GM21423 (cell line): Measurements from ENCODE around the gene BLTP3B.
"Not testable (repeated sequence)": the region's sequence is repeated elsewhere in the genome, so short reads cannot be mapped to it uniquely, and the experiment has no call there.

ENCODE experiments used
- ATAC-seq: cut with Tn5 transposase; IDR thresholded peaks from one replicate; pipeline ENCODE4 v1.9.1; 2021; ENCODE audit warnings: mild to moderate bottlenecking, moderate library complexity; ENCODE audit not compliant: unreplicated experiment

Gene BLTP3B

GRCh38 chr12:100142851-100143559 is at the start of gene BLTP3B:
BLTP3B (minus strand) TSS chr12:100142874; CDS start chr12:100142635, 239 bp downstream.
- ATAC-seq, result peak; percentile 70

GRCh38 chr12:100189636-100190394 is 47.1 kb upstream of the BLTP3B start:
- no peak for ATAC-seq

GRCh38 chr12:100188888-100189635 is 46.4 kb upstream of the BLTP3B start:
- ATAC-seq, result not testable (repeated sequence)

- no peak for ATAC-seq
Observed at GRCh38 chr12:100187857-100188519, 45.3 kb upstream of the BLTP3B start.

GRCh38 chr12:100187068-100187467 is 44.4 kb upstream of the BLTP3B start:
- ATAC-seq, result no peak

GRCh38 chr12:100186071-100186470 is 43.4 kb upstream of the BLTP3B start:
- no peak for ATAC-seq

GRCh38 chr12:100185361-100185894 is 42.8 kb upstream of the BLTP3B start:
- ATAC-seq, result peak; percentile 78

GRCh38 chr12:100184549-100185145 is 42.0 kb upstream of the BLTP3B start:
- no peak for ATAC-seq

GRCh38 chr12:100179252-100179651 is 36.6 kb upstream of the BLTP3B start:
- no peak for ATAC-seq

- not testable (repeated sequence) for ATAC-seq
Observed at GRCh38 chr12:100176493-100176892, 33.8 kb upstream of the BLTP3B start.

GRCh38 chr12:100174495-100174894 is 31.8 kb upstream of the BLTP3B start:
- no peak for ATAC-seq

- no peak for ATAC-seq
Observed at GRCh38 chr12:100173111-100173510, 30.4 kb upstream of the BLTP3B start.

GRCh38 chr12:100171248-100171647 is 28.6 kb upstream of the BLTP3B start:
- no peak for ATAC-seq

- ATAC-seq, result no peak
Observed at GRCh38 chr12:100170313-100170858, 27.7 kb upstream of the BLTP3B start.

- no peak for ATAC-seq
Observed at GRCh38 chr12:100169345-100169744, 26.7 kb upstream of the BLTP3B start.

- ATAC-seq, result no peak
Observed at GRCh38 chr12:100168562-100168961, 25.9 kb upstream of the BLTP3B start.

- ATAC-seq, result no peak
Observed at GRCh38 chr12:100166232-100166631, 23.6 kb upstream of the BLTP3B start.

- ATAC-seq, result no peak
Observed at GRCh38 chr12:100165356-100165755, 22.7 kb upstream of the BLTP3B start.

- peak; percentile 9 for ATAC-seq
Observed at GRCh38 chr12:100164153-100164704, 21.6 kb upstream of the BLTP3B start.
